Fibroblast of pulmonary artery (primary cell): ENCODE results near the gene PALLD.

Experiments used
- DNase-seq: peaks from one replicate; pipeline ENCODE4 v3.0.0-alpha.2; 2010; ENCODE audit warnings: low read depth
- H3K4me3 ChIP-seq: replicated peaks from 2 replicates; pipeline ENCODE4 v1.5.1; 2011; ENCODE audit warnings: low read depth, mild to moderate bottlenecking, control low read depth, low read length, moderate library complexity
- TF ChIP-seq, protein P1 (sequence below): IDR thresholded peaks from 2 replicates; pipeline ENCODE4 v1.5.1; 2011; ENCODE audit warnings: mild to moderate bottlenecking, control low read depth, low read length, inconsistent platforms; ENCODE audit errors: missing control alignments

The PALLD gene

DNA sequence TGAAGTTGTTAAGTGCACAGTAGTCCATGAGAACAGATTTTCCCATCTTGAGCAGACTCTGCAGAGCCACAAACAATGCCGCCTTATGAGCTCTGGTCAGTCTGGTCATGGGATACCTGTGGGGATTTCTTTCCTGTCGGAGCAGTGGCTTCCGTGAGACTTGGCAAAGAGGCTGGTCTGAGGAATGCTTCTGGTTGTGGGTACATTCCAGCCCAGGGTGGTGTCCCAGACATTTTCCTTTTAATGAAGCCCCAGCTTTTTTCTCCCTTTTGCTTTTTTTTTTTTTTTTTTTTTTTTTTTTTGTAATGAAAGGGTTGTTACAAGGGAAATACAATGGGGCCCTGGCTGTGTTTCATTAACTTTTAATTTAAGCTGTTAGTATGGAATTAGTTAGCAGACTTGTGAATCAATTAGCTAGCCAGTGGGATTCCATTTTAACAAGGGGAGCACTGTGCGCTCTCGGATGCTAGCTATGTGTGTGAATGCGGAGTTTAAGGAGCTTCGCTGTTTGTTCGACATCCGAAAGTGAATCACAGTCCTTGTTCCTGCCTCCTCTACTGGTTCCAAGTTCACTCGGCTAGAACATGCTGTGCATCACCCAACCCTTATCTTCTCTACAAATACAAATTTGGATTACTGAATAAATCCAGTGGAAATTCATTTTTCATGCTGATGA is 288.1 kb downstream of the PALLD start:
- DNase-seq = no peak
- H3K4me3 ChIP-seq = no peak overlapping the region
- TF ChIP-seq, protein P1, sequence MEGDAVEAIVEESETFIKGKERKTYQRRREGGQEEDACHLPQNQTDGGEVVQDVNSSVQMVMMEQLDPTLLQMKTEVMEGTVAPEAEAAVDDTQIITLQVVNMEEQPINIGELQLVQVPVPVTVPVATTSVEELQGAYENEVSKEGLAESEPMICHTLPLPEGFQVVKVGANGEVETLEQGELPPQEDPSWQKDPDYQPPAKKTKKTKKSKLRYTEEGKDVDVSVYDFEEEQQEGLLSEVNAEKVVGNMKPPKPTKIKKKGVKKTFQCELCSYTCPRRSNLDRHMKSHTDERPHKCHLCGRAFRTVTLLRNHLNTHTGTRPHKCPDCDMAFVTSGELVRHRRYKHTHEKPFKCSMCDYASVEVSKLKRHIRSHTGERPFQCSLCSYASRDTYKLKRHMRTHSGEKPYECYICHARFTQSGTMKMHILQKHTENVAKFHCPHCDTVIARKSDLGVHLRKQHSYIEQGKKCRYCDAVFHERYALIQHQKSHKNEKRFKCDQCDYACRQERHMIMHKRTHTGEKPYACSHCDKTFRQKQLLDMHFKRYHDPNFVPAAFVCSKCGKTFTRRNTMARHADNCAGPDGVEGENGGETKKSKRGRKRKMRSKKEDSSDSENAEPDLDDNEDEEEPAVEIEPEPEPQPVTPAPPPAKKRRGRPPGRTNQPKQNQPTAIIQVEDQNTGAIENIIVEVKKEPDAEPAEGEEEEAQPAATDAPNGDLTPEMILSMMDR = no peak

DNA sequence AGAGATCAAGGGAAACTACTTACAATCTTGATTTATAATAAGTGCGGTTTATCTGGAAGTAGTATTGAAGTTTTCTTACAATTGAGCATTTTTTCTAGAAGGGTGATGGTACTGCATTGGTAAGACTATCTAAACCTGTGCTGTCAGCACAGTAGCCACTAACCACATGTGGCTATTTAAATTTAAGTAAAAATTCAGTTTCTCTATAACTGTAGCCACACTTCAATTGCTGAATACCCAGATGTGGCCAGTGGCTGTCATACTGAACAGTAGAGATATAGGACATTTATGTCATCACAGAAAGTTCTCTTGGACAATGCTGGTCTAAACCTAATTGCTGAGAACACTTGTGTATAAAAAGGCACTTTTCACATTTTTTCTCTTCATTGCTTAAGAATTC is 290.5 kb downstream of the PALLD start:
- TF ChIP-seq, protein P1 = no peak
- no peak overlapping the region for H3K4me3 ChIP-seq
- no peak for DNase-seq

DNA sequence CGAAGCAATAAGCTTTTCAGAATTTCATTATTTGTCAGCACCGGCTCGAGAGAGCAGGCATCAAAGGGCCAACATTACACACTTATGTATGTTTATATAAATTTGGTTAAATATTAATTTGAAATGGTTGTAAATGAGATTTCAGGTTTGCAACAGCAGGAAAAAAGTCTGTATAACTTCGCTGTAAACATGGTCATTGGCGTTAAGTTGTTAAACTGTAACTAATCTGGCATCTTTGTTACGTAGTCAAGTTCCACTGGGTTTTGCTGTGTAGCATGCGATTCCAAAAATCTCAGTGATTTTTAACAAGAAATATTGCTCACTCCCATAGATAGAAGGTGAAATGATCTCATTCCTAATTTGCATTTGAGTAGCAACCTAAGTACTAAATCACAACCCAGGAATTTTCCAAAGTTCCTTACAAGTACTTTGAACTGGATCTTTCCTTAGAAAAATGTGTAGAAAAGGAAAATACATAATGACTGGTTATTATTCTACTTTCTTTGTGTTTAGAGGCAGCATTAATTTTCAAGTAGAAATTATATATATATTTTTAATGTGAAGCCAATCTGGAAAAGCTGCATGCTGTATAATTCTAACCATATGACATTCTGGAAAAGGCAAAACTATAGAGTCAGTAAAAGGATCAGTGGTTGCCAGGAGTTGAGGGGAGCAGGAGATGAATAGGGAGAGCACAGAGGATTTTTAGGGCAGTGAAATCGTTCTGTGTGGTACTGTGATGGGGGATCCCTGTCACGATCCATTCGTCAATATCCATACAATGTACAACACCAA is 291.1 kb downstream of the PALLD start:
- DNase-seq = no peak
- TF ChIP-seq, protein P1 = no peak
- H3K4me3 ChIP-seq = no peak overlapping the region

DNA sequence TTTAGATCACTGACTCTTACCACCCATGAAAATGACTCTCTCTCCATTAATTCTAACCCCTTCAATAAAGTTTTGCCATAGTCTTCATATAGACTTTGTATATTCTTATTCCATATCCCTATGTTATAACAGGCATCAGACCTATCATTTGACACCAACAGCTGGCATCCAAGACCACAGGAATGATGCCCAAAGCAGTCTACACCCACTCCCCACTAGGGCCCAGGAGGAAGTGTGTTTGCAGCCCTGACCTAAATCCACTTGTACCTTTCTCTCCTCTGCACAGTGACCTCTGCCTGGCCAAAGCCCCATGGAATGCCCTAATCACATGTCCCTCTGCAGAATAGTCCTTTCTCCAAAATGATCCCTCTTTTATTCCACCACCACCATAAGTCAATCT is 294.0 kb downstream of the PALLD start:
- DNase-seq = no peak
- no peak overlapping the region for H3K4me3 ChIP-seq
- TF ChIP-seq, protein P1 = no peak

DNA sequence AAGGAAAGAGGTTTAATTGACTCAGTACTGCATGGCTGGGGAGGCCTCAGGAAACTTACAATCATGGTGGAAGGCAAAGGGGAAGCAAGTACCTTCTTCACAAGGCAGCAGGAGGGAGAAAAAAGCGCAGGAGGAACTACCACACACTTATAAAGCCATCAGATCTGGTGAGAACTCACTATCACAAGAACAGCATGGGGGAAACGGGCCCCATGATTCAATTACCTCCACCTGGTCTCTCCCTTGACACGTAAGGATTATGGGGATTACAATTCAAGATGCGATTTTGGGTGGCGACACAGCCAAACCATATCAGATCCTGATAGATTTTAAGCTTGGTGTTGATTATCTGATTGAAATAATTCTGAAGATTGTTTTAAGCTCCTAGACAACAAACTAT is 294.5 kb downstream of the PALLD start:
- H3K4me3 ChIP-seq = no peak overlapping the region
- DNase-seq = no peak
- TF ChIP-seq, protein P1 = no peak

DNA sequence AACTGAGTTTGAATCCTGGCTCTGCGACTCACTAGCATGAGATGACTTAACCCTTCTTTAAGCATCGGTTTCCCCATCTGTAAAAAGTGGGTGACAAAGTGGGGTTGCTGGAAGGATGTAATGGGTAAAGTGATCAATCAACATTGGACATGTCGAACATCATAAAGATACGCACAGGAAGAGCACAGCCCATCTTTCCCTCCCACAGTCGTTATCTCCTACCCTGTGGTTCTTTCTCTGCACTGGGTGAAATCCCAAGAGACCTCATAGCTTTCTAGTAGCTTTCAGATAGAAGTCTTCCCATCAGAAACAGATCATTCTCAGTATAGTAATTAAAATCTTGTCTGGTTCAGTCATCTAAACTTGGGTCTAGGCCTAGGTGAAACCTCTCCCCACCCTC is 296.7 kb downstream of the PALLD start:
- no peak for DNase-seq
- TF ChIP-seq, protein P1 = no peak
- H3K4me3 ChIP-seq = no peak overlapping the region
